Loucy (cell line): ENCODE data around the gene WDR93.

ENCODE experiments used
- EZH2phosphoT487 ChIP-seq: fragments of 200-600 bp; IDR thresholded peaks from 2 replicates; pipeline ENCODE4 v1.6.1; 2018; ENCODE audit warnings: antibody characterized with exemption, mild to moderate bottlenecking, moderate library complexity, borderline replicate concordance
- TF ChIP-seq, protein P1 (sequence below): fragments of 200-600 bp; sonication (generic); conservative IDR thresholded peaks from 2 replicates; pipeline ENCODE4 v1.5.1; 2014; ENCODE audit warnings: mild to moderate bottlenecking, antibody characterized with exemption, low read length

DNA sequence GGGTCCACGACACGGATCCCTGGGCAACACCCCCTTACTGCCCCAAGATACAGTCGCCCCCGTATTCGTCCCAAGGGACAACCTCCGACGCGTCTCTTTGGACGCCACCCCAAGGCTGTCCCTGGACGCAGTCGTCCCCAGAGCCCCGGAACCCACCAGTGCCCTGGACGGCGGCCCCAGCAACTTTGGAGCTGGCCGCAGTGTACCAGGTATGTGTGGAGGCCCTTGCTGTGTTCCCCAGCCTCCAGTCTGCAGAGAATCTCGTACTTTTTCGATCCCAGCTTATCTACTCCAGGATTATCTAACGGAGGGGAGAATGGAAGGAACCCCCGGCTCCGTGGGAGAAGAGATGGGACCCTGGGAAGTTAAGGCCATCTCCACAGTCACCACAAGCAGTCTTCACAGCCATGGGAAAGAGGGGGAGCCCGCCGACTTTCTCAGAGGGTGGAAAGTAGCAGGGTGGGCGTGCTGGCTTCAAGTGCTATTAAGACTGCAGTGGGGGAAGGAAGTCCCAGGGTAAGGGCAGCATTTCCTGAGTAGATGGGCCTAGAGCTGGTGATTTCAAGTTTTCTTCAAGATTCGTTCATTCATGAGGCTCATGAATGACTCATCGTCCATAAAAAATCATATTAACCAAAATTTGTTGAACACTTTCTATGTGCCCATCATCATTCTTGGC, 86.6 kb downstream of the WDR93 start:
- TF ChIP-seq, protein P1, sequence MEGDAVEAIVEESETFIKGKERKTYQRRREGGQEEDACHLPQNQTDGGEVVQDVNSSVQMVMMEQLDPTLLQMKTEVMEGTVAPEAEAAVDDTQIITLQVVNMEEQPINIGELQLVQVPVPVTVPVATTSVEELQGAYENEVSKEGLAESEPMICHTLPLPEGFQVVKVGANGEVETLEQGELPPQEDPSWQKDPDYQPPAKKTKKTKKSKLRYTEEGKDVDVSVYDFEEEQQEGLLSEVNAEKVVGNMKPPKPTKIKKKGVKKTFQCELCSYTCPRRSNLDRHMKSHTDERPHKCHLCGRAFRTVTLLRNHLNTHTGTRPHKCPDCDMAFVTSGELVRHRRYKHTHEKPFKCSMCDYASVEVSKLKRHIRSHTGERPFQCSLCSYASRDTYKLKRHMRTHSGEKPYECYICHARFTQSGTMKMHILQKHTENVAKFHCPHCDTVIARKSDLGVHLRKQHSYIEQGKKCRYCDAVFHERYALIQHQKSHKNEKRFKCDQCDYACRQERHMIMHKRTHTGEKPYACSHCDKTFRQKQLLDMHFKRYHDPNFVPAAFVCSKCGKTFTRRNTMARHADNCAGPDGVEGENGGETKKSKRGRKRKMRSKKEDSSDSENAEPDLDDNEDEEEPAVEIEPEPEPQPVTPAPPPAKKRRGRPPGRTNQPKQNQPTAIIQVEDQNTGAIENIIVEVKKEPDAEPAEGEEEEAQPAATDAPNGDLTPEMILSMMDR = no peak
- no peak for TF ChIP-seq EZH2phosphoT487
